Stimulated activated CD4-positive, alpha-beta T cell treated with anti-CD3 and anti-CD28 coated beads, TNF-alpha, amount 100 ng/mL, for 48 hours (primary cell): Measurements from ENCODE around the gene CPEB4.

Source experiments
- DNase-seq, 3 donors: peaks; one replicate each; pipeline ENCODE4 v3.0.0-alpha.2; 2020; ENCODE audit warnings: low read depth in 3 of 3

Gene CPEB4

GRCh38 chr5:173913686-173914321 is 25.7 kb downstream of the CPEB4 start:
- DNase-seq: no peak

DNA sequence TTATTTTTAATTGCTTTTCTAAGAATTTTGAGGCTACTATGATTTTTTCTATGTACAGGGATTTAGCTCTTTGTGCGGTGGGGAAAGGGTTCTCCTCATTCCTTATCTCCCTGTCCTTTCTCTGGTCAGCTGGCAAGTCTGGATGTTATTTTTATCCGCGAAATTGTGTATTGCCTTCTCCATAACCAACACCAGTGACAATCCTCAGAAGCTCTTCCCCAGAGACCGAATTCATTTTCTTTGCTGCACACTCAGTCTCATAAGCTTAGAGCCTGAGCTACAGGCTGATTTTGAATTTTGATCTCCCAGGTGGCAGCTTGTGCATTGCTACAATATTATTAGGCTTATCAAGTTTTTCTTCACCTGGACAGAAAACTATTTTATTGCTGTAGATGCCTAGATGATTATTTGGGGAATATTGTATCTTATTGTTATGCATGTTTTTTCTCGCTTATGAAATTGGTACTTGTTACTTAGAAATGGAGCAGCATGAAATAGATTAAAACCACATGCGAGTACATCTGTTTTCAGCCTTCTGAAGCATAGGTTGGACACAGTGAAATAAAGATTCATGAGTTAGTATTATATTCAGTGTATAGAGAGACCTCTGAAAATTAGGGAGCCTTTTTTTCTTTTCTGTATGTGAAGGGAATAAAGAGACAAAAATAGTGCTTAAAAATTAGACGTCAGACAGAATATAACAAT is 27.3 kb downstream of the CPEB4 start:
- DNase-seq: no peak

GRCh38 chr5:173916233-173916632 is 28.1 kb downstream of the CPEB4 start:
- no peak for DNase-seq

GRCh38 chr5:173917788-173918786 is 29.9 kb downstream of the CPEB4 start:
- DNase-seq: peak in 1 of 3 donors; percentile 31

DNA sequence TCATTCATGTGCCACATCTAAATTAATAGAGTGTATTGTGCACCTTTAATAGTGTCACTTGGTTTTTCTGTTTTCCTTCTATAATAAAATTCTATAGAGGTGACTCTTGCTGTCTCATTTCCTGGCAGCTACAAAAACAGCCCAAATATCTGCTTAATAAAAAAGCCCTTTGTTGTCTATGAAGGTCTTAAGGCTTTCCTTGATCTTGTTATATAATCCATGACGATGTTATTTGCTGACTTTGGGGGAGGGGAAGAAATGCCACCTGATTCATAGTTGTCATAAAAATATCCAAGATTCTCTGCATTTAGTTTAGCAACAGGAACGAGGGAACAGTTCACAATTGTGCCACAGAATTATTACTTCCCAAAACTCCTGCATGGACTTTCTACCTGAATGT is 31.3 kb downstream of the CPEB4 start:
- no peak for DNase-seq

GRCh38 chr5:173920024-173920753 is 32.0 kb downstream of the CPEB4 start:
- no peak for DNase-seq

- DNase-seq: no peak
Measured at GRCh38 chr5:173920866-173921555, 32.9 kb downstream of the CPEB4 start.

DNA sequence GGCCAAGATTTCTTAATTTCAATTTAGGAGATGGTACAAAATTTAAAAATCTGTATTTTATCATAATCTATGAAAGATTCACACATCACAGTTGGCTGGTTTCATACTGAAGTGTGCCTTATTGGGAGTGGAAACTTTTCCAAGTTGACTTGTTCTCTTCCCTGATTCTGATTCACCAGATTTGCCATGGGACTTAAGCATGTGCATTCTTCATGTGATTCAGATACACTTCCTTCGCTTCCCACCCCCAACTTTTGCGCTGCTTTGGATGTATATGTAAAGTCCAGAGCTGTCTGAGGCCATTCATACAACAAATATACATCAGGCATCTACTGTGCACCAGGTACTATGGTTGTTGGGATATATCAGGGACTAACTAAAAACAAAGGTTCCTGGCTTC is 34.4 kb downstream of the CPEB4 start:
- DNase-seq: no peak

DNA sequence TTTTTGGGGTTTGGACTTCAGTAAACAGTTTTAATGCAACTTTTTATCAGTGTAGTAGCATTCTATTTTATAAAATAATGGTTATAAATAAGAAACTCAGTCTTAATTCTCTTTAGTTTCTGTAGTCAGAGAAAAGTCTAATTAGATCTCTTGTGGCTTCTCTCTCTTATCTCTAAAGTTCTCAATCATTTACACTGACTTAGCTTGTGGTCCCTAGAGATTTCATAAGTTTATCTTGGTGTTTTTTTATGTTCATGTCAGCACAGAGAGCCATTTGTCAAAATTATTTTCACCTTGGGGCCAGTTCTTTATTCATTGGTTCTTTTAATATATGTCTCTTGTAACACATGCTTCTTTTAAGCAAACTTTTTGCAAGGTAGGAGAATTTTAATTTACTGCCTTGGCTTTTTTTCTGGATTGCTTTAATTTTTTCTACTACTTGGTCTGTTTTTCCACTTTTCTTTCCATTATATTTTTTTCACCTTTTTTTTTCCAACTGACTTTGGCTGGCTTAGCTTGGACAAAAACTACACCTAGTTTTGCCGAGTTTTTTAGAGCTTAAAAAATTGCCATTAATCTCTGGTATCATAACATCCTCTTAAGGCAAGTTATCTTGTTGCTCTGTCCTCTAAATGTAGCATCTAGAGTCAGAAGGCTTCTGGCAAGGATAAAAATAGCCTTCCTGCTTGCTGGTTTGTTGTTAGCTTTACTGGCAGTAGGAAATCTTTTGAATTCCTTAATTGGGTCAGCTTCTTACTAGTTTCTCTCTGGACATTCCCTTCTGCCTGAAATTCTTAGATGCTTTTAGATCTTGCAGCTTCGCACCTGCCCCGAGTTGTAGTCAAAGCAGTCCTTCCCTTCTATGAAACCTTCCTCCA is 35.3 kb downstream of the CPEB4 start:
- DNase-seq: no peak

- DNase-seq: no peak
Measured at GRCh38 chr5:173924899-173925298, 36.8 kb downstream of the CPEB4 start.

DNA sequence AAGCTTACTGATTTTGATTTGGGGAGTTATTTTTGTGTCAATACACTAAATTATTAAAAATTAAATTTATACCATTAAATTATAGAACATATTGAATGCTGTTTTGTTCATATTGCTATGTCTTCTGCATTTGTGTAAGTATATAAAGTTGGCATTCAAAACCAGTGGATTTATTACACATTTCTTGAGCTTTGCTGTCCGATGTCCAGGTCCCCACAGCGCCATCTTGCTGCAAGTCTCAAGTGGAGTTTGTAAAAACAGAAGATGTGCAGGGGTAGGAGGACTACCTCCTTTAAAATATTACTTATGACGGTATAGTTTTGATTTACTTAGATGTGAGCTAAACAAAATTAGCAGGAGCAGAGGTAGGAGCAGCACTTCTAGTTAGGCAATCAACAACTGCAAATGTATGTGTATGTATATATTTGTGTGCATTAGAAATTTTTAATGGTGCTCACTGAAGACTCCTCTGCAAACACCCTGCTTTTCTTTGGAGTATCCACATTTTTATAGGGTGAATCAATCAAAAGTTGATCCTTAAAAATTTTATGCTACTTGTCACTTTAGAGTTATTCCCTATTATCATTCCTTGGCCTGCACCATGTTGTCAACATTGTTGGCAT is 37.4 kb downstream of the CPEB4 start:
- DNase-seq: peak in 1 of 3 donors; percentile 9

DNA sequence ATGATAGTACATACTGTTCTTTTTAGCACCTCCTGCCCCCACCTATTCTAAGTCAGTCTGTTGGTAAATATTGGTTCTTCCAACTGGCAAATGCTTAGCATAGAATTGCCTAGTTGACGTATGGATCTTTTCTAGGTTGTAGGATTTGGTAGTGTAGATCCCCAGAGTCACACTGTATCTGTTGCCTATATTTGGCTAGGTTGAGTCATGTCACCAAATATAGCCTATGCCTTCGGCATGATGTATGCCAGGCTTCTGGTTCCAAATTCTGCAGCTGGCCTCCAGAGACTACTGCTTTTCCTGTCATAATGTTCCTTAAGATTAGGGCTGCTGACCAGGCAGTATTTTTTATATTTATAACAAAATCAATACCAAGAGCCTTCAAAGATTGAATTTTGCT is 38.2 kb downstream of the CPEB4 start:
- no peak for DNase-seq

DNA sequence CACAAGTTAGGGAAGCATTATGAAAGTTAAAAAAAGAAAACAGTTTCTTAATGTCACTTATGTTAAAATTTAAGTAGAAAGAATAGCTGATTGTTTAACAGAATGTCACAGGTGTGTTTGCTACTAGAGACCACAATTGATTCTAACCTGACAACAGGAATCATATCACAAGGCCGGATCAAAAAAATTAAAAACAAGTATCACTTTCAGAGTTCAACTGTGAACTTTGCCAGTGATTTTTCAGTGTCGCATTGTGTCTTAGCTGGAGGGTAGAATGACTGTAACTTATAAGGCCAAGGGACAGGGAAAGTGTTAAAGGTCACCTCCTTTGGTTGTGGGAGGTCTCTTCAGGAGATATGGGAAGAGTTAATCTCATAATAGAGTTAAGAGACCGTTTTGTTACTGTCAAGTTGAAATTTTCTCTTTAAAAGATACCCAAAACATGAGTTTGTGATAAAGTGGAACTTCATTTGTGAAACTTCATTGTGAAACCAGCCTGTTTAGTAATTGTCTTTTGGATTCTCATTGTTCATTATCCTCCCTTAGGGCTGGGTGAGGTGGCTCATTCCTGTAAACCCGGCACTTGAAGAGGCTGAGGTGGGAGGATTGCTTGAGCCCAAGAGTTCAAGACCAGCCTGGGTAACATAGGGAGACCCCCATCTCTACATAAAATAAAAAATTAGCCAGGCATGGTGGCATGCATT is 40.9 kb downstream of the CPEB4 start:
- DNase-seq: no peak

DNA sequence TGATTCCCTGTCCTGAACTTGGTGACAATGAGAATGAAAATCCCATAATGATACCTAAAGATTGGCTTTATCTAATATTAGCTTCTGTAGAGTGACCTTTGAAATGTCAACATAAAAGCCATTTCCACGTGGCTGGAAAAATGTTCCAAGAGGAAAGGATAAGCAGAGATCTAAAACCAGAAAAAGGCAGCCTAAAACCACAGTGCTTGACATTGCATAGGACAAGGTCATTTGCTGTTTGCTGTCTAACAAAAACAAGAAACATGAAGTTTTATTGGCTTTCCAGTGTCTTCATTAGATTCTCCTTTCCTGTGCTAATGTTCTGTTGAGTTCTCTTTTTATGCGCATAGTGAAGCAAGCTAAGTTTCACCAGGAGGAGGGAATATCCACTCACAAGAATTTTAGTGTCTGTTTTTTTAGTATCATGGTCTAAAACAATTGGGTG is 44.6 kb downstream of the CPEB4 start:
- no peak for DNase-seq

GRCh38 chr5:173933901-173934300 is 45.8 kb downstream of the CPEB4 start:
- no peak for DNase-seq

- no peak for DNase-seq
Measured at GRCh38 chr5:173935396-173935795, 47.2 kb downstream of the CPEB4 start.

- no peak for DNase-seq
Measured at GRCh38 chr5:173940269-173940668, 52.1 kb downstream of the CPEB4 start.

- DNase-seq: no peak
Measured at GRCh38 chr5:173941102-173941501, 53.0 kb downstream of the CPEB4 start.
